ENCODE measurements around the gene ETV3. TPM values are rescaled to one million over a fixed set of nuclear protein-coding genes. Genes with fewer than 3 reads are reported as not detected.

The ETV3 gene
- total RNA-seq, 2 donors from 2014 or later: 26.9 to 40.6 TPM

DNA sequence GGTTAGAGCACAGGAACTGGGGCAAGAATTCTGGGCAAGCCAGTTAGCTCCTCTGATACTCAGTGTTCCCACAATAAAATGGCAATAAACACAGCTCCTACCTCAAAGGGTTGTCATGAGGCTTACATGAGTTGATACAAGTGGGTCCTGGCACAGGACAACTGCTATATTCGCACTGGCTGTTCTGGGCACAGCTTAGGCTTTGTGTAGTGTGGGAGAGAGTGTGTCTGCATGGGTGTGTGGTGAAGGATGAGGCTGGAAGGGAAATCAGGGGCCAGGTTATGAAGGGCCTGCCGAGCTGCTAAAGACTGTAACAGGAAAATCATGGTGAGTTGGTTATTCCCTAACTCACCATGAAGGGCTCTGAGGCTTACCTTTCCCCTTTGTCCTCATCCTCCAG lies 18.7 kb downstream of the ETV3 start:
- Mint-ChIP-seq H3K4me3 (no peak overlapping the region), H3K27ac (no peak overlapping the region), H3K36me3 (ENCODE audit: low read depth) (peaks cover 22% of the 10 kb centered on the region), H3K9me3 (no peaks in the 10 kb centered on the region), H3K4me1 (peaks cover 42% of the 10 kb centered on the region), H3K27me3 (ENCODE audit: insufficient read depth) (no peaks in the 10 kb centered on the region)
- H3K9me3 ChIP-seq (ENCODE audit: control insufficient read depth, low read length): no peaks in the 10 kb centered on the region
- H3K4me3 ChIP-seq (ENCODE audit: low read length): no peak overlapping the region
- DNase-seq: no peak
- peaks cover 6% of the 10 kb centered on the region for H3K4me1 ChIP-seq (ENCODE audit: control insufficient read depth, insufficient read depth, low read length)
- H3K27me3 ChIP-seq (ENCODE audit: control insufficient read depth, insufficient read depth, low read length, poor library complexity, severe bottlenecking): no peaks in the 10 kb centered on the region
- 90 to 100% methylated on average over 1 to 2 of the region's 2 CpGs for WGBS, 2 experiments (ENCODE audit: insufficient coverage in 1 of 2, insufficient read length in 1 of 2)
- H3K27ac ChIP-seq (ENCODE audit: low read depth, low read length): no peak overlapping the region
- TF ChIP-seq, protein P1, sequence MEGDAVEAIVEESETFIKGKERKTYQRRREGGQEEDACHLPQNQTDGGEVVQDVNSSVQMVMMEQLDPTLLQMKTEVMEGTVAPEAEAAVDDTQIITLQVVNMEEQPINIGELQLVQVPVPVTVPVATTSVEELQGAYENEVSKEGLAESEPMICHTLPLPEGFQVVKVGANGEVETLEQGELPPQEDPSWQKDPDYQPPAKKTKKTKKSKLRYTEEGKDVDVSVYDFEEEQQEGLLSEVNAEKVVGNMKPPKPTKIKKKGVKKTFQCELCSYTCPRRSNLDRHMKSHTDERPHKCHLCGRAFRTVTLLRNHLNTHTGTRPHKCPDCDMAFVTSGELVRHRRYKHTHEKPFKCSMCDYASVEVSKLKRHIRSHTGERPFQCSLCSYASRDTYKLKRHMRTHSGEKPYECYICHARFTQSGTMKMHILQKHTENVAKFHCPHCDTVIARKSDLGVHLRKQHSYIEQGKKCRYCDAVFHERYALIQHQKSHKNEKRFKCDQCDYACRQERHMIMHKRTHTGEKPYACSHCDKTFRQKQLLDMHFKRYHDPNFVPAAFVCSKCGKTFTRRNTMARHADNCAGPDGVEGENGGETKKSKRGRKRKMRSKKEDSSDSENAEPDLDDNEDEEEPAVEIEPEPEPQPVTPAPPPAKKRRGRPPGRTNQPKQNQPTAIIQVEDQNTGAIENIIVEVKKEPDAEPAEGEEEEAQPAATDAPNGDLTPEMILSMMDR (conservative IDR thresholded peaks at IDR 0.05): no peak
- H3K36me3 ChIP-seq (ENCODE audit: control insufficient read depth, insufficient read depth, low read length): peaks cover 36% of the 10 kb centered on the region
- H3K9ac ChIP-seq (ENCODE audit: extremely low read depth, low read length, poor library complexity, severe bottlenecking): no peak overlapping the region

DNA sequence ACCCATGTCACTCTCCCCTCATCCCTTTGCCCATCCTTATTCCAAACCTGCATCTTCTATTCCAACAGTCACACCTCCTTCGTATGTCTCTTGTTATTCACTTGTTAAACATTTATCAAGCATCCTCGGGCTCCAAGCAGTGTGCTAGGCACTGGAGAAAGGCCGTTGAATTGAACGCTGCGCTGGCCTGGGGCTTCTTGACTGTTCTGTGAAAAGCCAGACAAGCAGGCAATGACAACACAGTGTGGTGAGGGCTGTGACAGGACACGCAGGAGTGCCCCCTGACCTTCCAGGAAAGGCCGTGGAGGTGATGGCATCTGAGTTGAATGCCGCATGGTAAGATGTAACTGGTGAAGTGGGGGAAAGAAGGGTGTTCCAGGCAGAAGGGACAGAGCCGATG lies 19.2 kb downstream of the ETV3 start:
- Histone ChIP-seq H3K4me3 (ENCODE audit: low read length) (no peak overlapping the region), H3K36me3 (ENCODE audit: control insufficient read depth, insufficient read depth, low read length) (peaks cover 32% of the 10 kb centered on the region), H3K4me1 (ENCODE audit: control insufficient read depth, insufficient read depth, low read length) (peaks cover 6% of the 10 kb centered on the region), H3K9ac (ENCODE audit: extremely low read depth, low read length, poor library complexity, severe bottlenecking) (no peak overlapping the region), H3K27me3 (ENCODE audit: control insufficient read depth, insufficient read depth, low read length, poor library complexity, severe bottlenecking) (no peaks in the 10 kb centered on the region), H3K27ac (ENCODE audit: low read depth, low read length) (no peak overlapping the region), H3K9me3 (ENCODE audit: control insufficient read depth, low read length) (no peaks in the 10 kb centered on the region)
- TF ChIP-seq, protein P1 (conservative IDR thresholded peaks at IDR 0.05): no peak
- Mint-ChIP-seq H3K4me3 (no peak overlapping the region), H3K27ac (no peak overlapping the region), H3K9me3 (no peaks in the 10 kb centered on the region), H3K36me3 (ENCODE audit: low read depth) (peaks cover 18% of the 10 kb centered on the region), H3K4me1 (peaks cover 39% of the 10 kb centered on the region), H3K27me3 (ENCODE audit: insufficient read depth) (no peaks in the 10 kb centered on the region)
- no peak for DNase-seq
- WGBS, 2 experiments (ENCODE audit: insufficient coverage in 1 of 2, insufficient read length in 1 of 2): 89 to 94% methylated on average over 6 to 9 of the region's 9 CpGs

DNA sequence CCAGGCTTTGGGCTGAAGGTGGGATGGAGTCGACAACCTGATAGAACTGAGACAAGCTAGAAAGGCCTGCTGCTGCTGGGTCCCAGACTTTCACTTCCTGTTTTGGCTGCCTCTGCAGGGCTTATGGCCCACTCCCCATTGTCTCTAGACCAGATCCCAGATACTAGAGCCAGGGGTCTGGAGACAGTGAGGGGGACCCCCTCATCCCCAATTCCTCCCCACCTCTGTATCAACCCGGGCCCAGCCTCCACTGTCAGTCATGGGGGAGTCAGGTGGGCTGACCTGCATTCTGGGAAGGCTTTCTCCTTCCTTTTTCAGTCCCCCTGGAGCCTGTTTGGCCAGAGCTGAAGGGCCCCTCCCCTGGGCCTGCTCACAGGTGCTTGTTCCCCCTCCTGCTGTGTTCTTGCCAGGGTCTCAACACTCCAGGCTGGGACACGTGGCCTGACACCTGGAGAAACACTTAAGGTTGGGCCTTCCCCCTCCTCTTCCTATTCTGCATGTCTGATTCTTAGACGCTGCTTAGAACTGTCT lies 20.6 kb downstream of the ETV3 start:
- H3K9me3 ChIP-seq (ENCODE audit: control insufficient read depth, low read length): no peaks in the 10 kb centered on the region
- peaks cover 9% of the 10 kb centered on the region for H3K4me1 ChIP-seq (ENCODE audit: control insufficient read depth, insufficient read depth, low read length)
- Mint-ChIP-seq H3K4me1 (peaks cover 43% of the 10 kb centered on the region), H3K27ac (no peak overlapping the region), H3K36me3 (ENCODE audit: low read depth) (peaks cover 5% of the 10 kb centered on the region), H3K4me3 (no peak overlapping the region), H3K27me3 (ENCODE audit: insufficient read depth) (peaks cover 9% of the 10 kb centered on the region), H3K9me3 (no peaks in the 10 kb centered on the region)
- TF ChIP-seq, protein P1 (conservative IDR thresholded peaks at IDR 0.05): no peak
- H3K27me3 ChIP-seq (ENCODE audit: control insufficient read depth, insufficient read depth, low read length, poor library complexity, severe bottlenecking): no peaks in the 10 kb centered on the region
- H3K4me3 ChIP-seq (ENCODE audit: low read length): no peak overlapping the region
- 63 to 80% methylated on average over 2 to 4 of the region's 4 CpGs for WGBS, 2 experiments (ENCODE audit: insufficient coverage in 1 of 2, insufficient read length in 1 of 2)
- H3K36me3 ChIP-seq (ENCODE audit: control insufficient read depth, insufficient read depth, low read length): peaks cover 18% of the 10 kb centered on the region
- peak; percentile 64 for DNase-seq
- H3K9ac ChIP-seq (ENCODE audit: extremely low read depth, low read length, poor library complexity, severe bottlenecking): no peak overlapping the region
- H3K27ac ChIP-seq (ENCODE audit: low read depth, low read length): no peak overlapping the region
